ENCODE data around the gene RNF224. TPM values are rescaled to one million over a fixed set of nuclear protein-coding genes. Genes with fewer than 3 reads are reported as not detected.
A peak's percentile ranks its signal among the peaks of the same experiment; 100 is the strongest.

The RNF224 gene
- total RNA-seq, 4 donors from 2014 or later = 0.19 TPM; not detected in 3

DNA sequence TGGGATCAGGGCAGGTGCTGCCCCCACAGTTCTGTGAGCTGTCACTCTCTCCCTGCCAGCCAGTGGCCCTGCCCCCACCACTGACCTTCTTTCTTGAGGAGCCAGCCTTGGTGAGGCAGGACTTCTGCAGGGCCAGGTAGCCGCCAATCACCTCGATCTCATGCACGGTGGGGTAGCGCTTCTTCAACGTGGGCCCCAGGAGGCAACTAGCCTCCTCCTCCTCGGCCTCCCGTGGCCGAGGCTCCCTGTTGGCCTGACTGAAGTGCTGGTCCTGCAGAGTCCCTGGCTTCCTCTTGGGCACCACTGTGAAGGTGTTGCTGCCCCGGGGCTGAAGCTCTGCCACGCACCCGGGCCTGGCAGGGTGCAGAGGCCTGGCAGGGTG lies 28.4 kb upstream of the RNF224 start:
- DNase-seq (ENCODE audit: low spot score) = no peak
- no peak for ATAC-seq (ENCODE audit: low FRiP score)
- TF ChIP-seq, protein P1, sequence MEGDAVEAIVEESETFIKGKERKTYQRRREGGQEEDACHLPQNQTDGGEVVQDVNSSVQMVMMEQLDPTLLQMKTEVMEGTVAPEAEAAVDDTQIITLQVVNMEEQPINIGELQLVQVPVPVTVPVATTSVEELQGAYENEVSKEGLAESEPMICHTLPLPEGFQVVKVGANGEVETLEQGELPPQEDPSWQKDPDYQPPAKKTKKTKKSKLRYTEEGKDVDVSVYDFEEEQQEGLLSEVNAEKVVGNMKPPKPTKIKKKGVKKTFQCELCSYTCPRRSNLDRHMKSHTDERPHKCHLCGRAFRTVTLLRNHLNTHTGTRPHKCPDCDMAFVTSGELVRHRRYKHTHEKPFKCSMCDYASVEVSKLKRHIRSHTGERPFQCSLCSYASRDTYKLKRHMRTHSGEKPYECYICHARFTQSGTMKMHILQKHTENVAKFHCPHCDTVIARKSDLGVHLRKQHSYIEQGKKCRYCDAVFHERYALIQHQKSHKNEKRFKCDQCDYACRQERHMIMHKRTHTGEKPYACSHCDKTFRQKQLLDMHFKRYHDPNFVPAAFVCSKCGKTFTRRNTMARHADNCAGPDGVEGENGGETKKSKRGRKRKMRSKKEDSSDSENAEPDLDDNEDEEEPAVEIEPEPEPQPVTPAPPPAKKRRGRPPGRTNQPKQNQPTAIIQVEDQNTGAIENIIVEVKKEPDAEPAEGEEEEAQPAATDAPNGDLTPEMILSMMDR (IDR thresholded peaks at IDR 0.05) = no peak

GRCh38 chr9:137199411-137200121 lies 27.7 kb upstream of the RNF224 start:
- ATAC-seq (ENCODE audit: low FRiP score) (no peak), DNase-seq (ENCODE audit: low spot score) (no peak)
- TF ChIP-seq, protein P1 (IDR thresholded peaks at IDR 0.05) = no peak

DNA sequence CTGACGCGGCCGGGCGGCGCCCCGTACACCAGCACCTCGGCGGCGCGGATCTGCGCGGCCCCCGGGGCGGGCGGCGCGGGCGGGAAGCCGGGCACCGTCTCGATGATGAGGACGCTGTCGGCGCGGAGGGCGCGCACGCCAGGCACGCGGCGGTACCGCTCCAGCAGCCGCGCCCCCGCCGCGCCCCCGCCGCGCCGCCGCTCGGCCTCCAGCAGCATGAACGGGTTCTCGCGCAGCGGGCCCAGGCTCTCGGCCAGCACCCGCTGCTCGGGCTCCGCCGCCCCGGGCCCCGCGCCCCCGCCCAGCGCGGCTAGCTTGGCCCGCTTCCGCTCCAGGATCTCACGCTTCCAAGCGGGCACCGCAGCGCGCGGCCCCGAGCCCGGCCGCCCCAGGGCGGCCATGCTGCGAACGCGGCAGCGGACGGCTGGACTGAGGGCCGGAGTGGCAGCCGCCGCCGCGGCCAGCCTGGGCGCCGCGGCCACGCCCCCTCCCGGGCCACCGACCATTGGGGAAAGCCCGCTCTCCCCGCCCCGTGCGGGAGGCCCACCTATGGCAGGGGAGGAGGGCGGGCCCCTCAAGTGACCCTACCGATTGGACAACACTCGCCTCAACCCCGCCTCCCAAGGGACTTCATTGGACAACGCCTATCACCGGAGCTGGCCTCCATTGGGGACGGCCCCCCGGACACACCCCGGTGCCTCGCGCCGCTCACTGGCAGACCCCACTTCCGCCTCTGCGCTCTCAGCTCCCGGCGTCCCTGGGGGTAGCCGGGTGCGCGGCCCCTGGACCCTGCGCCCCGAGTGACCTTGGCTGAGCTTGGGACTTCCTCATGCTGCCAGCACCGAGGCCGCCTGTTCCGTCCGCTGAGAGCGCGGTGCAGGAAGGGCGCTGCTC lies 26.7 kb upstream of the RNF224 start, which contains the start of gene TPRN:
Gene TPRN, minus strand, starts transcription at position 431 of the 894 bp plus-strand sequence. Its CDS starts 30 bp downstream, at position 401.
- DNase-seq (ENCODE audit: low spot score) = peak; percentile 94
- TF ChIP-seq, protein P1 (IDR thresholded peaks at IDR 0.05) = no peak
- ATAC-seq (ENCODE audit: low FRiP score) = peak; percentile 99

GRCh38 chr9:137201205-137201868 lies 26.0 kb upstream of the RNF224 start:
- TF ChIP-seq, protein P1 (IDR thresholded peaks at IDR 0.05) = no peak
- DNase-seq (ENCODE audit: low spot score) (no peak), ATAC-seq (ENCODE audit: low FRiP score) (no peak)

GRCh38 chr9:137202966-137203365 lies 24.3 kb upstream of the RNF224 start:
- no peak for DNase-seq (ENCODE audit: low spot score)
- ATAC-seq (ENCODE audit: low FRiP score) = no peak
- TF ChIP-seq, protein P1 (IDR thresholded peaks at IDR 0.05) = no peak

GRCh38 chr9:137204731-137205125 lies 22.6 kb upstream of the RNF224 start:
- DNase-seq (ENCODE audit: low spot score) (no peak), ATAC-seq (ENCODE audit: low FRiP score) (no peak)
- TF ChIP-seq, protein P1 (IDR thresholded peaks at IDR 0.05) = no peak

Data from omental fat pad (tissue), 4 donors.